HepG2 (cell line): ENCODE results near the gene CISH. TPM values are rescaled to one million over a fixed set of nuclear protein-coding genes. Genes with fewer than 3 reads are reported as not detected.

Source experiments
- ATAC-seq: fragments of 200-7000 bp; cut with Tn5 transposase; 3 replicates; pipeline ENCODE4 v1.9.1; 2020; ENCODE audit warnings: mild to moderate bottlenecking, moderate library complexity
- BruUV-seq: library from RNA; stranded (reverse); fragments of 400-500 nt; replicated peaks from 2 replicates; lab custom pipeline; 2021; lab: Mats Ljungman, UMichigan
- CTCF ChIA-PET: fragments of 300-600 bp; formaldehyde crosslinking; extraction: SDS; loops from one replicate; lab custom pipeline; 2021; ENCODE audit warnings: low total read pairs, inconsistent platforms, low intra/inter-chr PET ratio; lab: Yijun Ruan, JAX
- POLR2A ChIA-PET: fragments of 350-600 bp; sonication (Branson Sonifier 250); formaldehyde crosslinking; loops from one replicate; lab custom pipeline; 2020; ENCODE audit warnings: antibody characterized with exemption, inconsistent platforms; lab: Yijun Ruan, JAX
- DNase-seq: peaks from one replicate; pipeline ENCODE4 v3.0.0-alpha.2; 2015; ENCODE audit warnings: low spot score
- FAIRE-seq: peaks from 3 replicates; lab custom pipeline; 2011; peaks lifted over from hg19 to GRCh38; lab: Jason Lieb, UNC
- H2AFZ ChIP-seq: one replicate; pipeline ENCODE4 v1.6.1; 2011; ENCODE audit warnings: low read length, inconsistent platforms
- H3K27ac ChIP-seq: fragments of 300-600 bp; 3 replicates; pipeline ENCODE4 v1.8.0; 2011; ENCODE audit warnings: mixed run types, mild to moderate bottlenecking, mixed read lengths, low read length, inconsistent platforms; ENCODE audit not compliant: insufficient read depth; ENCODE audit errors: extremely low read length
- H3K27me3 ChIP-seq, 2 experiments: fragments of 200-600 bp in 1 of 2; 2 replicates in 1 of 2; 3 replicates in 1 of 2; pipeline versions ENCODE4 v1.6.0 to v1.8.0; 2011; ENCODE audit warnings: low read length in 2 of 2, mild to moderate bottlenecking in 2 of 2, moderate library complexity in 2 of 2, inconsistent platforms in 1 of 2; ENCODE audit not compliant: insufficient read depth in 2 of 2, control insufficient read depth in 1 of 2
- H3K36me3 ChIP-seq, 2 experiments: fragments of 200-600 bp in 1 of 2; replicated peaks in 1 of 2; 2 replicates in 1 of 2; 3 replicates in 1 of 2; pipeline versions ENCODE4 v1.5.1 to v1.8.0; 2011; ENCODE audit warnings: low read length in 2 of 2, inconsistent platforms in 1 of 2; ENCODE audit not compliant: insufficient read depth in 2 of 2, control insufficient read depth in 1 of 2
- H3K4me1 ChIP-seq: 2 replicates; pipeline ENCODE4 v1.5.1; 2012; ENCODE audit warnings: low read length, inconsistent platforms; ENCODE audit not compliant: insufficient read depth
- H3K4me2 ChIP-seq: 2 replicates; pipeline ENCODE4 v1.6.0; 2011; ENCODE audit warnings: low read depth, low read length, inconsistent platforms
- H3K4me3 ChIP-seq, 3 experiments: fragments of 200-600 bp in 1 of 3; sonication (generic), shearing (Covaris generic) in 1 of 3; replicated peaks in 1 of 3; 2 replicates each; pipeline ENCODE4 v1.5.1; 2011 to 2016; ENCODE audit warnings: low read length in 3 of 3, inconsistent platforms in 2 of 3, low read depth in 2 of 3, mild to moderate bottlenecking in 2 of 3, control low read depth in 1 of 3, mixed read lengths in 1 of 3; ENCODE audit not compliant: insufficient read depth in 1 of 3
- H3K79me2 ChIP-seq: one replicate; pipeline ENCODE4 v1.6.1; 2011; ENCODE audit warnings: low read length, inconsistent platforms; ENCODE audit not compliant: insufficient read depth
- H3K9ac ChIP-seq: 2 replicates; pipeline ENCODE4 v1.6.0; 2011; ENCODE audit warnings: mild to moderate bottlenecking, low read depth, low read length, inconsistent platforms; ENCODE audit not compliant: insufficient read depth
- H3K9me3 ChIP-seq: 2 replicates; pipeline ENCODE4 v1.5.1; 2012; ENCODE audit warnings: mild to moderate bottlenecking, low read length
- H4K20me1 ChIP-seq: 2 replicates; pipeline ENCODE4 v1.6.0; 2011; ENCODE audit warnings: inconsistent platforms, mild to moderate bottlenecking, low read length, moderate library complexity; ENCODE audit not compliant: insufficient read depth
- ATF4 ChIP-seq, 2 experiments: fragments of 450-650 bp in 1 of 2; sonication (generic) in 1 of 2; formaldehyde crosslinking; IDR thresholded peaks; 2 replicates each; pipeline versions ENCODE4 v1.5.0 to v1.8.0; 2020 to 2022; ENCODE audit warnings: mild to moderate bottlenecking in 1 of 2, missing genetic modification reagents in 1 of 2
- BCL6 ChIP-seq: IDR thresholded peaks from 2 replicates; pipeline ENCODE4 v1.6.1; 2016; ENCODE audit warnings: missing genetic modification reagents, missing compliant biosample characterization
- CEBPB ChIP-seq: IDR thresholded peaks from 2 replicates; pipeline ENCODE4 v1.6.1; 2011; ENCODE audit warnings: low read depth, low read length, improper control_type of control experiment, borderline replicate concordance
- CENPT ChIP-seq: sonication (generic); formaldehyde crosslinking; IDR thresholded peaks from 2 replicates; pipeline ENCODE4 v1.8.0; 2022; ENCODE audit warnings: low read depth, mild to moderate bottlenecking, moderate library complexity, missing genetic modification reagents
- GATAD2A ChIP-seq: IDR thresholded peaks from 2 replicates; pipeline ENCODE4 v1.6.1; 2016
- JUND ChIP-seq: sonication (generic); formaldehyde crosslinking; IDR thresholded peaks from 2 replicates; pipeline ENCODE4 v1.8.0; 2022; ENCODE audit warnings: mild to moderate bottlenecking, missing genetic modification reagents
- MTA1 ChIP-seq: sonication (generic); formaldehyde crosslinking; IDR thresholded peaks from 2 replicates; pipeline ENCODE4 v1.4.0; 2020; ENCODE audit warnings: missing genetic modification reagents, mild to moderate bottlenecking, borderline replicate concordance
- MXI1 ChIP-seq: IDR thresholded peaks from 3 replicates; pipeline ENCODE4 v1.6.1; 2012; ENCODE audit warnings: low read depth, low read length, inconsistent platforms, borderline replicate concordance
- NAIF1 ChIP-seq: sonication (generic); formaldehyde crosslinking; IDR thresholded peaks from 2 replicates; pipeline ENCODE4 v1.5.0; 2020; ENCODE audit warnings: mild to moderate bottlenecking, missing genetic modification reagents, borderline replicate concordance
- NR2F6 ChIP-seq, 2 experiments: IDR thresholded peaks; 2 replicates each; pipeline ENCODE4 v1.6.1; 2016; ENCODE audit warnings: antibody characterized with exemption in 1 of 2, mild to moderate bottlenecking in 1 of 2
- PLSCR1 ChIP-seq: sonication (generic); formaldehyde crosslinking; IDR thresholded peaks from 2 replicates; pipeline ENCODE4 v1.5.0; 2020; ENCODE audit warnings: missing genetic modification reagents, mild to moderate bottlenecking, borderline replicate concordance
- TEAD3 ChIP-seq: optimal IDR thresholded peaks from 2 replicates; pipeline ENCODE3; 2016; ENCODE audit warnings: borderline replicate concordance
- ZFYVE20 ChIP-seq: sonication (generic); formaldehyde crosslinking; IDR thresholded peaks from 2 replicates; pipeline ENCODE4 v1.8.0; 2023; ENCODE audit warnings: low read depth, mild to moderate bottlenecking, moderate library complexity, missing genetic modification reagents, borderline replicate concordance
- ZNF776 ChIP-seq: sonication (generic); formaldehyde crosslinking; IDR thresholded peaks from 2 replicates; pipeline ENCODE4 v1.4.0; 2020; ENCODE audit warnings: mild to moderate bottlenecking, missing genetic modification reagents
- WGBS: methylation state at CpG from one replicate; pipeline ENCODE4 v1.1.6; 2017; ENCODE audit warnings: low lambda C conversion rate; 5-methylcytosine and 5-hydroxymethylcytosine counted together
- in situ Hi-C: cut with HindIII; loops from 2 replicates; pipeline ENCODE4 v1.10.0; 2017; ENCODE audit warnings: low pct_unique_long_range_greater_than_20kb; ENCODE audit not compliant: extremely low pct_ligation_motif_present
- intact Hi-C: fragments of 100-400 bp; cut with micrococcal nuclease; formaldehyde crosslinking; loops from one replicate; pipeline ENCODE4 v1.10.0; 2022; ENCODE audit not compliant: unreplicated experiment
- polyA plus RNA-seq, 8 experiments: library from polyadenylated mRNA; depleted of rRNA in 3 of 8; stranded (reverse) in 7 of 8; unstranded in 1 of 8; fragments of >200 nt; fragmentation: Illumina TruSeq in 4 of 8; extraction: Trizol in 4 of 8; gene quantifications; 2 replicates each; pipeline versions ENCODE4 v1.2.1 to v1.2.3, GENCODE V29; 2011 to 2016; ENCODE audit warnings: low read depth in 4 of 8, missing spikeins in 1 of 8, mixed read lengths in 1 of 8; ENCODE audit not compliant: insufficient read depth in 1 of 8
- total RNA-seq, 5 experiments: library from RNA; depleted of rRNA; stranded (reverse); fragments of >200 nt; fragmentation: Illumina TruSeq; extraction: Trizol; gene quantifications; 2 replicates each; pipeline ENCODE4 v1.2.3, GENCODE V29; 2016; ENCODE audit warnings: low read depth in 1 of 5
- TF ChIP-seq, protein P1 (sequence below): fragments of 450-650 bp; IDR thresholded peaks from 2 replicates; pipeline ENCODE4 v1.6.1; 2017; ENCODE audit warnings: mild to moderate bottlenecking
- TF ChIP-seq, protein P2 (sequence below), 2 experiments: sonication (generic) in 1 of 2; formaldehyde crosslinking in 1 of 2; IDR thresholded peaks; 2 replicates each; pipeline versions ENCODE4 v1.4.0 to v1.6.1; 2018 to 2020; ENCODE audit warnings: missing genetic modification reagents in 2 of 2, borderline replicate concordance in 1 of 2, low read depth in 1 of 2, mild to moderate bottlenecking in 1 of 2, missing biosample characterization in 1 of 2
- TF ChIP-seq, protein P3 (sequence below): sonication (generic); formaldehyde crosslinking; IDR thresholded peaks from 2 replicates; pipeline ENCODE4 v1.4.0; 2020; ENCODE audit warnings: missing genetic modification reagents

Gene CISH
- total and polyA plus RNA-seq, 2 of the 13 experiments (the other 11 are each of a cell fraction or from before 2014, with no cell fraction given): 0.91 to 1.5 TPM

GRCh38 chr3:50584391-50584790 lies 27.2 kb downstream of the CISH start:
- BruUV-seq: no TSS peak
- no peak overlapping the region for H2AFZ ChIP-seq
- 37% methylated on average over 2 of the region's 2 CpGs for WGBS
- TF ChIP-seq TEAD3 (peak; percentile 61), ATF4 (CRISPR knock-in tag; IDR thresholded peaks at IDR 0.05) (peak in 1 of 2 experiments; percentile 79; a peak in 2 of 4 replicates), GATAD2A (CRISPR knock-in tag) (peak; percentile 35; the same call in 1 of the 2 replicates), NAIF1 (no peak), PLSCR1 (no peak), MXI1 (no peak), CENPT (no peak), BCL6 (CRISPR knock-in tag) (peak; percentile 50), JUND (CRISPR knock-in tag) (no peak), NR2F6 (IDR thresholded peaks at IDR 0.05) (no peak), NR2F6 (CRISPR knock-in tag; IDR thresholded peaks at IDR 0.05) (0 out of 2 replicates have a peak, but pooled peaks have one; percentile 14), ZFYVE20 (CRISPR knock-in tag) (no peak), CEBPB (peak; percentile 63; the same call in 1 of the 2 replicates), MTA1 (no peak), ZNF776 (no peak)
- TF ChIP-seq, protein P1, sequence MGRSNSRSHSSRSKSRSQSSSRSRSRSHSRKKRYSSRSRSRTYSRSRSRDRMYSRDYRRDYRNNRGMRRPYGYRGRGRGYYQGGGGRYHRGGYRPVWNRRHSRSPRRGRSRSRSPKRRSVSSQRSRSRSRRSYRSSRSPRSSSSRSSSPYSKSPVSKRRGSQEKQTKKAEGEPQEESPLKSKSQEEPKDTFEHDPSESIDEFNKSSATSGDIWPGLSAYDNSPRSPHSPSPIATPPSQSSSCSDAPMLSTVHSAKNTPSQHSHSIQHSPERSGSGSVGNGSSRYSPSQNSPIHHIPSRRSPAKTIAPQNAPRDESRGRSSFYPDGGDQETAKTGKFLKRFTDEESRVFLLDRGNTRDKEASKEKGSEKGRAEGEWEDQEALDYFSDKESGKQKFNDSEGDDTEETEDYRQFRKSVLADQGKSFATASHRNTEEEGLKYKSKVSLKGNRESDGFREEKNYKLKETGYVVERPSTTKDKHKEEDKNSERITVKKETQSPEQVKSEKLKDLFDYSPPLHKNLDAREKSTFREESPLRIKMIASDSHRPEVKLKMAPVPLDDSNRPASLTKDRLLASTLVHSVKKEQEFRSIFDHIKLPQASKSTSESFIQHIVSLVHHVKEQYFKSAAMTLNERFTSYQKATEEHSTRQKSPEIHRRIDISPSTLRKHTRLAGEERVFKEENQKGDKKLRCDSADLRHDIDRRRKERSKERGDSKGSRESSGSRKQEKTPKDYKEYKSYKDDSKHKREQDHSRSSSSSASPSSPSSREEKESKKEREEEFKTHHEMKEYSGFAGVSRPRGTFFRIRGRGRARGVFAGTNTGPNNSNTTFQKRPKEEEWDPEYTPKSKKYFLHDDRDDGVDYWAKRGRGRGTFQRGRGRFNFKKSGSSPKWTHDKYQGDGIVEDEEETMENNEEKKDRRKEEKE: no peak
- TF ChIP-seq, protein P2, sequence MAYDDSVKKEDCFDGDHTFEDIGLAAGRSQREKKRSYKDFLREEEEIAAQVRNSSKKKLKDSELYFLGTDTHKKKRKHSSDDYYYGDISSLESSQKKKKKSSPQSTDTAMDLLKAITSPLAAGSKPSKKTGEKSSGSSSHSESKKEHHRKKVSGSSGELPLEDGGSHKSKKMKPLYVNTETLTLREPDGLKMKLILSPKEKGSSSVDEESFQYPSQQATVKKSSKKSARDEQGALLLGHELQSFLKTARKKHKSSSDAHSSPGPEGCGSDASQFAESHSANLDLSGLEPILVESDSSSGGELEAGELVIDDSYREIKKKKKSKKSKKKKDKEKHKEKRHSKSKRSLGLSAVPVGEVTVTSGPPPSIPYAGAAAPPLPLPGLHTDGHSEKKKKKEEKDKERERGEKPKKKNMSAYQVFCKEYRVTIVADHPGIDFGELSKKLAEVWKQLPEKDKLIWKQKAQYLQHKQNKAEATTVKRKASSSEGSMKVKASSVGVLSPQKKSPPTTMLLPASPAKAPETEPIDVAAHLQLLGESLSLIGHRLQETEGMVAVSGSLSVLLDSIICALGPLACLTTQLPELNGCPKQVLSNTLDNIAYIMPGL (CRISPR knock-in tag; IDR thresholded peaks at IDR 0.05; ENCODE audit: borderline replicate concordance in 1 of 2, low read depth in 1 of 2): no peak
- TF ChIP-seq, protein P3, sequence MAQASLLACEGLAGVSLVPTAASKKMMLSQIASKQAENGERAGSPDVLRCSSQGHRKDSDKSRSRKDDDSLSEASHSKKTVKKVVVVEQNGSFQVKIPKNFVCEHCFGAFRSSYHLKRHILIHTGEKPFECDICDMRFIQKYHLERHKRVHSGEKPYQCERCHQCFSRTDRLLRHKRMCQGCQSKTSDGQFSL (CRISPR knock-in tag): no peak

More at GRCh38 chr3:50584391-50584790, 27.2 kb downstream of the CISH start:
- POLR2A ChIA-PET: interaction anchor here (0.6 to 4.3 kb wide), 3 partner anchors 17 to 27 kb away, joined by 3 to 20 read pairs (median 8); partner anchors contain the start of gene CISH
- H3K9me3 ChIP-seq: no peaks in the 10 kb centered on the region
- in situ Hi-C loops: no loop called here
- peak overlapping the region; percentile 20 for H3K27ac ChIP-seq
- peaks cover 81% of the 10 kb centered on the region for H3K4me1 ChIP-seq
- H3K9ac ChIP-seq: no peak overlapping the region
- H3K36me3 ChIP-seq: no peaks in the 10 kb centered on the region; a peak in 1 of 5 replicates
- no peak overlapping the region for H3K4me3 ChIP-seq
- H3K79me2 ChIP-seq: no peaks in the 10 kb centered on the region
- no peak overlapping the region for H3K4me2 ChIP-seq
- CTCF ChIA-PET: interaction anchor here (1.5 kb wide), 1 partner anchor 29 kb away, joined by 3 read pairs; no protein-coding TSS in a partner anchor
- no peak for ATAC-seq
- H3K27me3 ChIP-seq: no peaks in the 10 kb centered on the region
- intact Hi-C loops: no loop called here
- DNase-seq: no peak
- no peak for FAIRE-seq
- no peaks in the 10 kb centered on the region for H4K20me1 ChIP-seq
